Measurements from ENCODE around the gene MDH2.

Gene MDH2

GRCh38 chr7:76053461-76053860 lies 5.6 kb downstream of the MDH2 start:
- no peak overlapping the region for H3K27ac ChIP-seq (ENCODE audit: low read depth, low read length, poor library complexity, severe bottlenecking)
- no peak overlapping the region for H3K4me3 ChIP-seq (ENCODE audit: low read depth, low read length, poor library complexity, severe bottlenecking)
- no peak overlapping the region for H3K9ac ChIP-seq (ENCODE audit: low read length)
- H3F3A ChIP-seq (ENCODE audit: insufficient read depth, low read length) = no peaks in the 10 kb centered on the region
- no peaks in the 10 kb centered on the region for H3K9me2 ChIP-seq (ENCODE audit: low read depth, low read length)
- H3K79me2 ChIP-seq (ENCODE audit: insufficient read depth, low read length) = peaks cover 52% of the 10 kb centered on the region
- peaks cover 92% of the 10 kb centered on the region for H3K36me3 ChIP-seq (ENCODE audit: insufficient read depth, low read length)
- H3K27me3 ChIP-seq (ENCODE audit: insufficient read depth, low read length) = no peaks in the 10 kb centered on the region
- no peaks in the 10 kb centered on the region for H3K9me3 ChIP-seq (ENCODE audit: low read length)
- H3K4me1 ChIP-seq (ENCODE audit: insufficient read depth, low read length, severe bottlenecking) = peaks cover 11% of the 10 kb centered on the region
- H2AFZ ChIP-seq (ENCODE audit: low read length) = no peak overlapping the region
- H3K4me2 ChIP-seq (ENCODE audit: low read length) = no peak overlapping the region
- H4K20me1 ChIP-seq (ENCODE audit: insufficient read depth, low read length) = no peaks in the 10 kb centered on the region
- TF ChIP-seq CTCF (IDR thresholded peaks at IDR 0.05; ENCODE audit: low read length) (no peak), EZH2 (IDR thresholded peaks at IDR 0.05; ENCODE audit: borderline replicate concordance, low read length) (no peak)

GRCh38 chr7:76054123-76055120 lies 6.5 kb downstream of the MDH2 start:
- Histone ChIP-seq H4K20me1 (ENCODE audit: insufficient read depth, low read length) (no peaks in the 10 kb centered on the region), H3K9me2 (ENCODE audit: low read depth, low read length) (no peaks in the 10 kb centered on the region), H3K79me2 (ENCODE audit: insufficient read depth, low read length) (peaks cover 43% of the 10 kb centered on the region), H3K36me3 (ENCODE audit: insufficient read depth, low read length) (peaks cover 96% of the 10 kb centered on the region), H2AFZ (ENCODE audit: low read length) (no peak overlapping the region), H3K4me2 (ENCODE audit: low read length) (no peak overlapping the region), H3K9ac (ENCODE audit: low read length) (no peak overlapping the region), H3K27ac (ENCODE audit: low read depth, low read length, poor library complexity, severe bottlenecking) (no peak overlapping the region), H3K4me1 (ENCODE audit: insufficient read depth, low read length, severe bottlenecking) (peaks cover 2% of the 10 kb centered on the region), H3K9me3 (ENCODE audit: low read length) (no peaks in the 10 kb centered on the region), H3F3A (ENCODE audit: insufficient read depth, low read length) (no peaks in the 10 kb centered on the region), H3K27me3 (ENCODE audit: insufficient read depth, low read length) (no peaks in the 10 kb centered on the region), H3K4me3 (ENCODE audit: low read depth, low read length, poor library complexity, severe bottlenecking) (no peak overlapping the region)
- TF ChIP-seq EZH2 (IDR thresholded peaks at IDR 0.05; ENCODE audit: borderline replicate concordance, low read length) (no peak), CTCF (IDR thresholded peaks at IDR 0.05; ENCODE audit: low read length) (no peak)

GRCh38 chr7:76056241-76056640 lies 8.3 kb downstream of the MDH2 start:
- H3K9me2 ChIP-seq (ENCODE audit: low read depth, low read length) = no peaks in the 10 kb centered on the region
- H4K20me1 ChIP-seq (ENCODE audit: insufficient read depth, low read length) = no peaks in the 10 kb centered on the region
- H3K9ac ChIP-seq (ENCODE audit: low read length) = no peak overlapping the region
- no peak overlapping the region for H3K4me2 ChIP-seq (ENCODE audit: low read length)
- no peaks in the 10 kb centered on the region for H3K9me3 ChIP-seq (ENCODE audit: low read length)
- peaks cover 97% of the 10 kb centered on the region for H3K36me3 ChIP-seq (ENCODE audit: insufficient read depth, low read length)
- H2AFZ ChIP-seq (ENCODE audit: low read length) = no peak overlapping the region
- H3K27ac ChIP-seq (ENCODE audit: low read depth, low read length, poor library complexity, severe bottlenecking) = no peak overlapping the region
- no peaks in the 10 kb centered on the region for H3K4me1 ChIP-seq (ENCODE audit: insufficient read depth, low read length, severe bottlenecking)
- H3F3A ChIP-seq (ENCODE audit: insufficient read depth, low read length) = no peaks in the 10 kb centered on the region
- peaks cover 27% of the 10 kb centered on the region for H3K79me2 ChIP-seq (ENCODE audit: insufficient read depth, low read length)
- no peak for TF ChIP-seq CTCF (IDR thresholded peaks at IDR 0.05; ENCODE audit: low read length)
- no peak overlapping the region for H3K4me3 ChIP-seq (ENCODE audit: low read depth, low read length, poor library complexity, severe bottlenecking)
- no peaks in the 10 kb centered on the region for H3K27me3 ChIP-seq (ENCODE audit: insufficient read depth, low read length)

Measured in OCI-LY1 (cell line).